GM12878 (cell line): Measurements from ENCODE around the gene ACAT2. TPM values are rescaled to one million over a fixed set of nuclear protein-coding genes. Genes with fewer than 3 reads are reported as not detected.

ENCODE experiments used
- ATAC-seq: fragments of 200-7000 bp; cut with Tn5 transposase; 3 replicates; pipeline ENCODE4 v1.9.1; 2020; ENCODE audit warnings: mild to moderate bottlenecking, moderate library complexity
- BruUV-seq: library from RNA; stranded (reverse); fragments of 400-500 nt; replicated peaks from 2 replicates; lab custom pipeline; 2021; lab: Mats Ljungman, UMichigan
- CTCF ChIA-PET: fragments of 300-600 bp; sonication (Branson Sonifier 250); formaldehyde crosslinking; extraction: SDS; loops from one replicate; lab custom pipeline; 2021; ENCODE audit warnings: inconsistent platforms; lab: Yijun Ruan, JAX
- POLR2A ChIA-PET: fragments of 350-600 bp; formaldehyde crosslinking; extraction: SDS; loops from one replicate; lab custom pipeline; 2021; ENCODE audit warnings: inconsistent platforms; lab: Charles Lee
- RAD21 ChIA-PET: fragments of 300-600 bp; sonication (Branson Sonifier 250); formaldehyde crosslinking; loops from one replicate; lab custom pipeline; 2023; ENCODE audit warnings: antibody characterized with exemption; ENCODE audit not compliant: unreplicated experiment; lab: Charles Lee
- SMC1A ChIA-PET: fragments of 300-600 bp; sonication (Branson Sonifier 250); formaldehyde crosslinking; loops from one replicate; lab custom pipeline; 2023; ENCODE audit not compliant: unreplicated experiment, uncharacterized antibody; lab: Charles Lee
- DNase-seq: peaks from one replicate; pipeline ENCODE4 v3.0.0-alpha.2; 2011; ENCODE audit warnings: low read depth, low spot score
- FAIRE-seq: peaks from 3 replicates; lab custom pipeline; 2011; peaks lifted over from hg19 to GRCh38; lab: Jason Lieb, UNC
- H2AFZ ChIP-seq: 2 replicates; pipeline ENCODE4 v1.6.0; 2011; ENCODE audit warnings: low read depth, low read length, control low read depth; ENCODE audit not compliant: control insufficient read depth
- H3K27ac ChIP-seq: 2 replicates; pipeline ENCODE4 v1.5.1; 2011; ENCODE audit warnings: control low read depth; ENCODE audit not compliant: control insufficient read depth, insufficient read depth
- H3K27me3 ChIP-seq, 2 experiments: replicated peaks in 1 of 2; 2 replicates each; pipeline versions ENCODE4 v1.6.0 to v1.6.1; 2011; ENCODE audit warnings: low read length in 1 of 2; ENCODE audit not compliant: control insufficient read depth in 2 of 2, insufficient read depth in 2 of 2
- H3K36me3 ChIP-seq, 2 experiments: 2 replicates each; pipeline ENCODE4 v1.5.1; 2011; ENCODE audit warnings: low read length in 1 of 2; ENCODE audit not compliant: control insufficient read depth in 2 of 2, insufficient read depth in 2 of 2
- H3K4me1 ChIP-seq: 2 replicates; pipeline ENCODE4 v1.6.1; 2011; ENCODE audit warnings: mild to moderate bottlenecking, low read length, moderate library complexity, mixed read lengths; ENCODE audit not compliant: control insufficient read depth, insufficient read depth
- H3K4me2 ChIP-seq: 2 replicates; pipeline ENCODE4 v1.6.0; 2011; ENCODE audit warnings: control low read depth; ENCODE audit not compliant: control insufficient read depth, insufficient read depth
- H3K4me3 ChIP-seq: fragments of 200-600 bp; sonication (generic); 2 replicates; pipeline ENCODE4 v1.5.1; 2016
- H3K79me2 ChIP-seq: 2 replicates; pipeline ENCODE4 v1.6.0; 2011; ENCODE audit warnings: low read length; ENCODE audit not compliant: control insufficient read depth, insufficient read depth
- H3K9ac ChIP-seq: 2 replicates; pipeline ENCODE4 v1.8.0; 2011; ENCODE audit warnings: low read length, control low read depth, mixed read lengths; ENCODE audit not compliant: control insufficient read depth, insufficient read depth
- H3K9me3 ChIP-seq: replicated peaks from 3 replicates; pipeline ENCODE4 v1.5.1; 2011; ENCODE audit warnings: mild to moderate bottlenecking, low read length; ENCODE audit not compliant: control insufficient read depth, insufficient read depth
- H4K20me1 ChIP-seq: 2 replicates; pipeline ENCODE4 v1.6.0; 2011; ENCODE audit not compliant: control insufficient read depth, insufficient read depth
- FOS ChIP-seq: IDR thresholded peaks from 3 replicates; pipeline ENCODE4 v1.6.1; 2011; ENCODE audit warnings: borderline replicate concordance; ENCODE audit not compliant: insufficient read length; ENCODE audit errors: extremely low read depth
- HDAC2 ChIP-seq: fragments of 200-600 bp; sonication (generic); IDR thresholded peaks from 2 replicates; pipeline ENCODE4 v1.6.1; 2017
- IRF4 ChIP-seq: IDR thresholded peaks from 2 replicates; pipeline ENCODE4 v1.6.1; 2011; ENCODE audit warnings: low read depth, low read length
- MXI1 ChIP-seq: fragments of 150-350 bp; IDR thresholded peaks from 2 replicates; pipeline ENCODE4 v1.6.1; 2011; ENCODE audit warnings: low read depth, mild to moderate bottlenecking, inconsistent platforms, low read length, improper control_type of control experiment
- SKIL ChIP-seq: fragments of 450-650 bp; IDR thresholded peaks from 2 replicates; pipeline ENCODE4 v1.6.1; 2017; ENCODE audit warnings: mild to moderate bottlenecking, low read depth, inconsistent platforms; ENCODE audit not compliant: poor library complexity, severe bottlenecking
- SPI1 ChIP-seq: IDR thresholded peaks from 2 replicates; pipeline ENCODE4 v1.6.1; 2011; ENCODE audit warnings: low read depth, mild to moderate bottlenecking, low read length, moderate library complexity, borderline replicate concordance; ENCODE audit not compliant: insufficient read depth
- SRF ChIP-seq, 2 experiments: IDR thresholded peaks; 2 replicates each; pipeline ENCODE4 v1.6.1; 2011; ENCODE audit warnings: low read depth in 2 of 2, low read length in 2 of 2, mild to moderate bottlenecking in 1 of 2, moderate library complexity in 1 of 2
- in situ Hi-C: fragments of 300-500 bp; cut with MboI; formaldehyde crosslinking; loops from 9 replicates; pipeline ENCODE4 v1.14.3; 2018; ENCODE audit warnings: mixed read lengths
- intact Hi-C: fragments of 100-400 bp; cut with micrococcal nuclease; formaldehyde crosslinking; loops from one replicate; pipeline ENCODE4 v1.14.2; 2022; ENCODE audit not compliant: unreplicated experiment
- polyA plus RNA-seq, 11 experiments: library from polyadenylated mRNA; depleted of rRNA in 4 of 11; unstranded in 6 of 11; stranded (reverse) in 5 of 11; fragments of >200 nt; fragmentation: Nextera tagmentation in 4 of 11; fragmentation: Illumina TruSeq in 1 of 11; extraction: Ambion mirVana in 4 of 11; extraction: Trizol in 1 of 11; gene quantifications; 1 replicate in 1 of 11; 2 replicates in 10 of 11; pipeline versions ENCODE4 v1.2.1 to v1.2.3, GENCODE V29; 2011 to 2016; ENCODE audit warnings: inconsistent platforms in 2 of 11, missing spikeins in 2 of 11, low read depth in 1 of 11
- total RNA-seq, 4 experiments: library from RNA; depleted of rRNA in 3 of 4; stranded (reverse); fragments of >200 nt in 3 of 4; fragmentation: Illumina TruSeq in 1 of 4; extraction: Trizol in 1 of 4; gene quantifications; 2 replicates each; pipeline versions ENCODE4 v1.2.1 to v1.2.3, GENCODE V29; 2013 to 2021

The ACAT2 gene
- total and polyA plus RNA-seq, 10 of the 15 experiments (the other 5 are each of a cell fraction or from before 2014, with no cell fraction given) = 87.9 to 257 (median 132) TPM

DNA sequence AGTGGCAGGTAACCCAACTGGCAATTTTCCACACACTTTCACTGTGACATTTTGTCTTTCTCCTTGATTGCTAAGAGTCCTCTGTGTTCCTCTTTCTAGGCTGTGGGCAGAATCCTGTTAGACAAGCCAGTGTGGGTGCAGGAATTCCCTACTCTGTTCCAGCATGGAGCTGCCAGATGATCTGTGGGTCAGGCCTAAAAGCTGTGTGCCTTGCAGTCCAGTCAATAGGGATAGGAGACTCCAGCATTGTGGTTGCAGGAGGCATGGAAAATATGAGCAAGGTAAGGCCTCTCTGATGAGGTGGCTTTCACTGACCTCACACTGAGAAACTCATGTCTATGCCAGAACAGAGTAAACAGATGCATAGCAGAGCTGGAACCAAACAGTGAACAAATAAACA is 5.1 kb downstream of the ACAT2 start:
- ChIA-PET CTCF (interaction anchor here (1.6 kb wide), 1 partner anchor 20 kb away, joined by 3 read pairs; no protein-coding TSS in a partner anchor), RAD21 (no interaction called here), SMC1A (no interaction called here), POLR2A (interaction anchor here (1.0 to 1.4 kb wide), 3 partner anchors 15 to 68 kb away, joined by 3 to 4 read pairs (median 3); partner anchors contain the start of gene WTAP)
- in situ Hi-C loops = no loop called here
- no peak for FAIRE-seq
- no TSS peak for BruUV-seq
- Histone ChIP-seq H3K9ac (no peak overlapping the region), H4K20me1 (no peaks in the 10 kb centered on the region), H3K4me1 (peaks cover 5% of the 10 kb centered on the region), H3K9me3 (no peaks in the 10 kb centered on the region), H2AFZ (no peak overlapping the region), H3K79me2 (peaks cover 15% of the 10 kb centered on the region), H3K4me3 (no peak overlapping the region), H3K27ac (no peak overlapping the region), H3K4me2 (no peak overlapping the region), H3K36me3 (peaks cover 2 to 29% of the 10 kb centered on the region in 2 experiments), H3K27me3 (no peaks in the 10 kb centered on the region)
- no peak for DNase-seq
- intact Hi-C loops = no loop called here
- TF ChIP-seq FOS (no peak), SKIL (no peak), SPI1 (0 out of 2 replicates have a peak, but pooled peaks have one; percentile 9), MXI1 (no peak), HDAC2 (no peak), SRF (IDR thresholded peaks at IDR 0.05; ENCODE audit: low read depth in 2 of 2, low read length in 2 of 2) (no peak), IRF4 (no peak)
- ATAC-seq = no peak
